Stimulated activated CD8-positive, alpha-beta memory T cell treated with anti-CD3 and anti-CD28 coated beads, Interleukin-2, amount 100 ng/mL, for 1 hour (primary cell): Measurements from ENCODE around the gene BCOR.

Experiments
- DNase-seq, 2 donors: peaks; one replicate each; pipeline ENCODE4 v3.0.0-alpha.2; 2020; ENCODE audit warnings: low read depth in 2 of 2

BCOR gene

GRCh38 chrX:40003428-40004245 is 94.1 kb downstream of the BCOR start:
- no peak for DNase-seq

- no peak for DNase-seq
Observed at GRCh38 chrX:40003071-40003427, 94.7 kb downstream of the BCOR start.
